ENCODE results near the gene SNX8. TPM values are rescaled to one million over a fixed set of nuclear protein-coding genes. Genes with fewer than 3 reads are reported as not detected.

Gene SNX8
- total and polyA plus RNA-seq, 2 of the 13 experiments (the other 11 are each of a cell fraction or from before 2014, with no cell fraction given): 20.6 to 45.2 TPM

GRCh38 chr7:2247141-2247995 is 66.9 kb downstream of the SNX8 start (continued):
- TF ChIP-seq REST (IDR thresholded peaks at IDR 0.05; ENCODE audit: borderline replicate concordance in 1 of 2, low read depth in 1 of 2, low read length in 2 of 2): no peak

DNA sequence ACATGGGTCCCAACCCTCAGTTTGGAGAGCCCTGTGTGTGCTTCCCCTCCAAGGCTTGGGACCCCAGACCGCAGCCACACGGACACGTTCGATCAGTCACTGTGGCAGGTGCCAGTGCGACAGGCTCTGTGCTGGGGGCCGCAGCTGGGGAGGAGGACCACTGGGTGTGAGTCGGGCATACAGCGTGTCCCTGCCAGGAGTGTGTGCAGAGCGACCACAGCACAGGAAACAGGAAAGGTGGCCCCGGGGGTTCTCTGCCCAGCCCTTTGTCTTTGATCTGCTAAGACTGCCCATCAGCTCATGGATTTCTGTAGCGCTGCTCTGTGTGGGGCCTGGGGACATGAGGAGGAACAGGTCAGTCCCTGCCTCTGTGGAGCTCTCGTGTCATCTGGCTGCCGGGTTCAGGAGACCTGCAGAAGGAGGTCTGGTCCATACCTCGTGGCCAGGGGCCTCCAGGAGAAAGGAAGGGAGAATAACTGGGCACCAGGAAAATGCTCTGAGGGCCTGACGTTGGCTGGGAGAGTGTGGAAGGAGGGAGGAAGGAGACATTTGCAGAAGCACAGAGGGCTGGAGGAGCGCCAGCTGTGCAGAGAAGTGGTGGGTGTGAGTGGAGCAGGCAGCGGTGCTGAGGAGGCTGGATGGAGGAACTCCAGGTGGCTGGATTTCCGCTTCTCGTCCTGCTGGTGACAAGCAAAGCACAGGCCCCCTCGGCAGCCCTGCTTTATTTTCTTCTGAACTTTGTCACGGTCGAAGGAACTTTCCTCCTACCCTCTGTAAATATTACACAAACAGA is 68.2 kb downstream of the SNX8 start:
- Histone ChIP-seq H3K79me2 (ENCODE audit: insufficient read depth, low read length) (peaks cover 8% of the 10 kb centered on the region), H3K4me3 (replicated peaks in 1 of 3; ENCODE audit: insufficient read depth in 1 of 3, low read depth in 2 of 3, low read length in 3 of 3) (no peak overlapping the region), H3K4me1 (ENCODE audit: insufficient read depth, low read length) (peaks cover 28% of the 10 kb centered on the region), H3K9ac (ENCODE audit: insufficient read depth, low read depth, low read length) (no peak overlapping the region), H4K20me1 (ENCODE audit: insufficient read depth, low read length) (no peaks in the 10 kb centered on the region), H3K4me2 (ENCODE audit: low read depth, low read length) (no peak overlapping the region), H3K27ac (ENCODE audit: extremely low read length, insufficient read depth, low read length) (no peak overlapping the region), H2AFZ (ENCODE audit: low read length) (no peak overlapping the region), H3K27me3 (ENCODE audit: control insufficient read depth in 1 of 2, insufficient read depth in 2 of 2, low read length in 2 of 2) (no peaks in the 10 kb centered on the region; a peak in 1 of 5 replicates), H3K9me3 (ENCODE audit: low read length) (no peaks in the 10 kb centered on the region), H3K36me3 (replicated peaks in 1 of 2; ENCODE audit: control insufficient read depth in 1 of 2, insufficient read depth in 2 of 2, low read length in 2 of 2) (no peaks in the 10 kb centered on the region)
- intact Hi-C loops (cut with micrococcal nuclease; ENCODE audit: unreplicated experiment) (loop anchor here (10.0 kb wide), 1 partner anchor 69 kb away; the partner anchor contains the start of gene SNX8), in situ Hi-C loops (cut with HindIII; ENCODE audit: extremely low pct_ligation_motif_present, low pct_unique_long_range_greater_than_20kb) (no loop called here)
- TF ChIP-seq AGO2 (optimal IDR thresholded peaks at IDR 0.05; ENCODE audit: low read depth, low read length) (peak; percentile 43), ZNF101 (CRISPR knock-in tag; IDR thresholded peaks at IDR 0.05; ENCODE audit: borderline replicate concordance, low read depth) (no peak)
- no TSS peak for BruUV-seq (replicated peaks)
- 76% methylated on average over 19 of the region's 22 CpGs for WGBS (ENCODE audit: low lambda C conversion rate)
- ChIA-PET CTCF (ENCODE audit: low intra/inter-chr PET ratio, low total read pairs) (interaction anchor here (1.8 kb wide), 1 partner anchor 102 kb away, joined by 12 read pairs; no protein-coding TSS in a partner anchor), POLR2A (no interaction called here)
- no peak for DNase-seq (ENCODE audit: low spot score)
- no peak for FAIRE-seq
- no peak for ATAC-seq

All from HepG2 (cell line).